ENCODE results near the gene COL18A1.
"Not testable (repeated sequence)": the region's sequence is repeated elsewhere in the genome, so short reads cannot be mapped to it uniquely, and the experiment has no call there.

The COL18A1 gene

GRCh38 chr21:45497846-45498645 lies 93.1 kb downstream of the COL18A1 start:
- DNase-seq: no peak

- no peak for DNase-seq
Measured at GRCh38 chr21:45498646-45499000, 93.7 kb downstream of the COL18A1 start.

GRCh38 chr21:45499201-45499750 lies 94.3 kb downstream of the COL18A1 start:
- no peak for DNase-seq

- no peak for DNase-seq
Measured at GRCh38 chr21:45499970-45500577, 95.1 kb downstream of the COL18A1 start.

GRCh38 chr21:45501081-45502005 lies 96.4 kb downstream of the COL18A1 start:
- not testable (repeated sequence) for DNase-seq

GRCh38 chr21:45502006-45502345 lies 97.0 kb downstream of the COL18A1 start:
- DNase-seq: no peak

GRCh38 chr21:45502600-45502999 lies 97.6 kb downstream of the COL18A1 start:
- no peak for DNase-seq

- DNase-seq: not testable (repeated sequence)
Measured at GRCh38 chr21:45503226-45503625, 98.3 kb downstream of the COL18A1 start.

- no peak for DNase-seq
Measured at GRCh38 chr21:45504021-45504515, 99.1 kb downstream of the COL18A1 start.

- no peak for DNase-seq
Measured at GRCh38 chr21:45504516-45505415, 99.8 kb downstream of the COL18A1 start.

GRCh38 chr21:45505416-45506021 lies 100.6 kb downstream of the COL18A1 start:
- DNase-seq: no peak

GRCh38 chr21:45506241-45506817 lies 101.4 kb downstream of the COL18A1 start:
- no peak for DNase-seq

GRCh38 chr21:45506836-45507522 lies 102.0 kb downstream of the COL18A1 start:
- no peak for DNase-seq

GRCh38 chr21:45507523-45507875 lies 102.5 kb downstream of the COL18A1 start:
- DNase-seq: no peak

GRCh38 chr21:45507888-45508508 lies 103.0 kb downstream of the COL18A1 start:
- DNase-seq: no peak

GRCh38 chr21:45508607-45509565 lies 103.9 kb downstream of the COL18A1 start:
- DNase-seq: no peak

GRCh38 chr21:45509566-45510465 lies 104.9 kb downstream of the COL18A1 start:
- DNase-seq: no peak

- no peak for DNase-seq
Measured at GRCh38 chr21:45510466-45510955, 105.5 kb downstream of the COL18A1 start.

Data from activated CD4-positive, CD25-positive, alpha-beta regulatory T cell treated with anti-CD3 and anti-CD28 coated beads, Interleukin-2, amount 50 U/mL, for 72 hours (primary cell).